ENCODE data around the gene MICAL3.

The MICAL3 gene

DNA sequence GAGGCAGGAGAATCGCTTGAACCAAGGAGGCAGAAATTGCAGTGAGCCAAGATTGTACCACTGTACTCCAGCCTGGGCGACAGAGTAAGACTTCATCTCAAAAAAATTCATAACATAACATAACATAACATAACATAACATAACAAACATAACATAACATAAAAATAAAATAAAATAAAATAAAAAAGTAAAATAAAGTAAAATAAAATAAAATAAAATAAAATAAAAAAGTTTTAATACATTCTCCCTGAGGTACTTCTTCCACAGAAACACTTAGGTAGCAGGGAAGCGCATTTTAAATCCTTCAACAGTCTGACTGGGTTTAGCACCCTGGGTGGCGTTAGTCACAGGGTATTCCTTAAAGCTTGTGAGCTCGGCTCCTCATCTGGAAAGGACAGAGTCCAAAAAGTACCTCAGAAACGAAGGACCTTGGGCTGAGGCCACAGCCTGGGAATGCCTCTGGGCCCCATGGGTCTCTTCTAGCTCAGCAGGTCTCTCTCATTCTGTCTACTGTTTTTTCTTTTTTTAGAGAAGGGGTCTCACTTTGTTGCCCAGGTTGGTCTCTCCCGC lies 41.7 kb downstream of the MICAL3 start:
- H3K79me2 ChIP-seq (ENCODE audit: low read length): peaks cover 98% of the 10 kb centered on the region
- H3K36me3 ChIP-seq (replicated peaks; ENCODE audit: low read depth, low read length): peaks cover 26% of the 10 kb centered on the region
- TF ChIP-seq EZH2phosphoT487 (IDR thresholded peaks at IDR 0.05; ENCODE audit: low read depth): no peak
- TF ChIP-seq, protein P1, sequence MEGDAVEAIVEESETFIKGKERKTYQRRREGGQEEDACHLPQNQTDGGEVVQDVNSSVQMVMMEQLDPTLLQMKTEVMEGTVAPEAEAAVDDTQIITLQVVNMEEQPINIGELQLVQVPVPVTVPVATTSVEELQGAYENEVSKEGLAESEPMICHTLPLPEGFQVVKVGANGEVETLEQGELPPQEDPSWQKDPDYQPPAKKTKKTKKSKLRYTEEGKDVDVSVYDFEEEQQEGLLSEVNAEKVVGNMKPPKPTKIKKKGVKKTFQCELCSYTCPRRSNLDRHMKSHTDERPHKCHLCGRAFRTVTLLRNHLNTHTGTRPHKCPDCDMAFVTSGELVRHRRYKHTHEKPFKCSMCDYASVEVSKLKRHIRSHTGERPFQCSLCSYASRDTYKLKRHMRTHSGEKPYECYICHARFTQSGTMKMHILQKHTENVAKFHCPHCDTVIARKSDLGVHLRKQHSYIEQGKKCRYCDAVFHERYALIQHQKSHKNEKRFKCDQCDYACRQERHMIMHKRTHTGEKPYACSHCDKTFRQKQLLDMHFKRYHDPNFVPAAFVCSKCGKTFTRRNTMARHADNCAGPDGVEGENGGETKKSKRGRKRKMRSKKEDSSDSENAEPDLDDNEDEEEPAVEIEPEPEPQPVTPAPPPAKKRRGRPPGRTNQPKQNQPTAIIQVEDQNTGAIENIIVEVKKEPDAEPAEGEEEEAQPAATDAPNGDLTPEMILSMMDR (IDR thresholded peaks at IDR 0.05; ENCODE audit: low read depth, low read length): no peak
- H3K4me2 ChIP-seq (ENCODE audit: low read length): no peak overlapping the region
- H4K20me1 ChIP-seq (ENCODE audit: insufficient read depth, low read length): peaks cover 94% of the 10 kb centered on the region
- H3K4me3 ChIP-seq (ENCODE audit: low read length): no peak overlapping the region
- no peak overlapping the region for H2AFZ ChIP-seq (ENCODE audit: low read depth, low read length)
- no peaks in the 10 kb centered on the region for H3K4me1 ChIP-seq (ENCODE audit: low read length)
- no peaks in the 10 kb centered on the region for H3K27me3 ChIP-seq (ENCODE audit: low read depth, low read length)
- H3K9ac ChIP-seq (ENCODE audit: low read length): no peak overlapping the region
- no peaks in the 10 kb centered on the region for H3K9me3 ChIP-seq (ENCODE audit: insufficient read depth, low read length)
- H3K27ac ChIP-seq (ENCODE audit: low read length): no peak overlapping the region

DNA sequence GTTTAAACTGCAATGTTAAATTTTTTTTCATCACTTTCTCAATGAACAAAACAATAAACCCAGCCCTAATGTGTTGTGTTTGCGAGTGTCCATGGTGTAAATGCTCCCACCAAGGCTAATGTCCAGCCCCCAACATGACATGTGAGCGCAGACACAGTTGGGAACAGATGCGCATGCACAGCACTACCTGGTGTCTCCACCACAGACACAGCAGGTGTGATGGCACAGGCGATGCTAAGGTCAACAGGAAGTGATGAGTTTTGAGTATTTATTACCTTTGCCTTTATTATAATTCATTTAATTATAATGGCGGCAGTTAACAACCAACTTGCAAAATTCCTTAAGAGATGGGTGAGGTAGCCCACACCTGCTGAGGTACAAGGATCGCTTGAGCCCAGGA lies 42.9 kb downstream of the MICAL3 start:
- H3K79me2 ChIP-seq (ENCODE audit: low read length): peaks cover 98% of the 10 kb centered on the region
- H3K36me3 ChIP-seq (replicated peaks; ENCODE audit: low read depth, low read length): peaks cover 24% of the 10 kb centered on the region
- H3K27ac ChIP-seq (ENCODE audit: low read length): no peak overlapping the region
- no peak overlapping the region for H2AFZ ChIP-seq (ENCODE audit: low read depth, low read length)
- H3K4me1 ChIP-seq (ENCODE audit: low read length): no peaks in the 10 kb centered on the region
- TF ChIP-seq, protein P1 (IDR thresholded peaks at IDR 0.05; ENCODE audit: low read depth, low read length): no peak
- TF ChIP-seq EZH2phosphoT487 (IDR thresholded peaks at IDR 0.05; ENCODE audit: low read depth): no peak
- no peak overlapping the region for H3K4me3 ChIP-seq (ENCODE audit: low read length)
- no peaks in the 10 kb centered on the region for H3K27me3 ChIP-seq (ENCODE audit: low read depth, low read length)
- H3K9me3 ChIP-seq (ENCODE audit: insufficient read depth, low read length): no peaks in the 10 kb centered on the region
- peaks cover 94% of the 10 kb centered on the region for H4K20me1 ChIP-seq (ENCODE audit: insufficient read depth, low read length)
- no peak overlapping the region for H3K9ac ChIP-seq (ENCODE audit: low read length)
- no peak overlapping the region for H3K4me2 ChIP-seq (ENCODE audit: low read length)

DNA sequence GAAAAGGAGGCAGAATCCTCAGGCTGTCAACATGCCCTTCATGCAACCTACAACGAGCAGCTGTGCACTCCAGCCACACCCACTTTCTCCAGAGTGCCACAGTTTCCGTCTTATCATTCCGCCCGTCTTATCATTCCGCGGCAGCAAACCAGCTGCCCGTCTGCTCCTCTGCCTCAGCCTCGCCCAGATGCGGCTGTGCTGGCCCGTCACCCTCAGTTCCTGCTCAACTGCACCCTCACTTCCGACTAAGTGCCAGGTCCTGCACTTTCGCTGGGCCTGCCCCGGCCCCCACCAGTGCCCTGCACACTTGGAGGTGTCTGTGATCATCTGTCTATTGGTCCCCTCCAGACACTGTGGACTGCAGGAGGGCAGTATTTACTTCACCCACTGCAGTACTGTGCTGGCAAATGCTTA lies 43.7 kb downstream of the MICAL3 start:
- no peaks in the 10 kb centered on the region for H3K4me1 ChIP-seq (ENCODE audit: low read length)
- no peak overlapping the region for H3K9ac ChIP-seq (ENCODE audit: low read length)
- TF ChIP-seq, protein P1 (IDR thresholded peaks at IDR 0.05; ENCODE audit: low read depth, low read length): no peak
- TF ChIP-seq EZH2phosphoT487 (IDR thresholded peaks at IDR 0.05; ENCODE audit: low read depth): no peak
- H3K27ac ChIP-seq (ENCODE audit: low read length): no peak overlapping the region
- H3K27me3 ChIP-seq (ENCODE audit: low read depth, low read length): no peaks in the 10 kb centered on the region
- H4K20me1 ChIP-seq (ENCODE audit: insufficient read depth, low read length): peaks cover 93% of the 10 kb centered on the region
- H3K36me3 ChIP-seq (replicated peaks; ENCODE audit: low read depth, low read length): peaks cover 24% of the 10 kb centered on the region
- peaks cover 98% of the 10 kb centered on the region for H3K79me2 ChIP-seq (ENCODE audit: low read length)
- H3K9me3 ChIP-seq (ENCODE audit: insufficient read depth, low read length): no peaks in the 10 kb centered on the region
- H3K4me2 ChIP-seq (ENCODE audit: low read length): no peak overlapping the region
- H2AFZ ChIP-seq (ENCODE audit: low read depth, low read length): no peak overlapping the region
- H3K4me3 ChIP-seq (ENCODE audit: low read length): no peak overlapping the region

- no peak overlapping the region for H3K9ac ChIP-seq (ENCODE audit: low read length)
- no peak overlapping the region for H3K4me2 ChIP-seq (ENCODE audit: low read length)
- H3K36me3 ChIP-seq (replicated peaks; ENCODE audit: low read depth, low read length): peaks cover 24% of the 10 kb centered on the region
- H3K9me3 ChIP-seq (ENCODE audit: insufficient read depth, low read length): no peaks in the 10 kb centered on the region
- H3K27me3 ChIP-seq (ENCODE audit: low read depth, low read length): no peaks in the 10 kb centered on the region
- H3K27ac ChIP-seq (ENCODE audit: low read length): no peak overlapping the region
- no peak overlapping the region for H3K4me3 ChIP-seq (ENCODE audit: low read length)
- TF ChIP-seq, protein P1 (IDR thresholded peaks at IDR 0.05; ENCODE audit: low read depth, low read length): no peak
- no peak for TF ChIP-seq EZH2phosphoT487 (IDR thresholded peaks at IDR 0.05; ENCODE audit: low read depth)
- no peak overlapping the region for H2AFZ ChIP-seq (ENCODE audit: low read depth, low read length)
- H3K79me2 ChIP-seq (ENCODE audit: low read length): peaks cover 98% of the 10 kb centered on the region
- H3K4me1 ChIP-seq (ENCODE audit: low read length): no peaks in the 10 kb centered on the region
- H4K20me1 ChIP-seq (ENCODE audit: insufficient read depth, low read length): peaks cover 93% of the 10 kb centered on the region
Measured at GRCh38 chr22:17980015-17980590, 44.3 kb downstream of the MICAL3 start.

Measured in OCI-LY3 (cell line).